22Rv1 (cell line): ENCODE results near the gene ETV3L.

ENCODE experiments used
- ZFX ChIP-seq: fragments of 450-650 bp; IDR thresholded peaks from 2 replicates; pipeline ENCODE4 v1.6.1; 2017; ENCODE audit warnings: antibody characterized with exemption, borderline replicate concordance
- TF ChIP-seq, protein P1 (sequence below): fragments of 450-650 bp; IDR thresholded peaks from 2 replicates; pipeline ENCODE4 v1.5.1; 2017; ENCODE audit warnings: mild to moderate bottlenecking

- TF ChIP-seq, protein P1, sequence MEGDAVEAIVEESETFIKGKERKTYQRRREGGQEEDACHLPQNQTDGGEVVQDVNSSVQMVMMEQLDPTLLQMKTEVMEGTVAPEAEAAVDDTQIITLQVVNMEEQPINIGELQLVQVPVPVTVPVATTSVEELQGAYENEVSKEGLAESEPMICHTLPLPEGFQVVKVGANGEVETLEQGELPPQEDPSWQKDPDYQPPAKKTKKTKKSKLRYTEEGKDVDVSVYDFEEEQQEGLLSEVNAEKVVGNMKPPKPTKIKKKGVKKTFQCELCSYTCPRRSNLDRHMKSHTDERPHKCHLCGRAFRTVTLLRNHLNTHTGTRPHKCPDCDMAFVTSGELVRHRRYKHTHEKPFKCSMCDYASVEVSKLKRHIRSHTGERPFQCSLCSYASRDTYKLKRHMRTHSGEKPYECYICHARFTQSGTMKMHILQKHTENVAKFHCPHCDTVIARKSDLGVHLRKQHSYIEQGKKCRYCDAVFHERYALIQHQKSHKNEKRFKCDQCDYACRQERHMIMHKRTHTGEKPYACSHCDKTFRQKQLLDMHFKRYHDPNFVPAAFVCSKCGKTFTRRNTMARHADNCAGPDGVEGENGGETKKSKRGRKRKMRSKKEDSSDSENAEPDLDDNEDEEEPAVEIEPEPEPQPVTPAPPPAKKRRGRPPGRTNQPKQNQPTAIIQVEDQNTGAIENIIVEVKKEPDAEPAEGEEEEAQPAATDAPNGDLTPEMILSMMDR: no peak
- no peak for TF ChIP-seq ZFX
Observed at GRCh38 chr1:157117527-157118057, 18.0 kb upstream of the ETV3L start.
